MM.1S (cell line): ENCODE results near the gene PHPT1.

ENCODE experiments used
- DNase-seq: peaks from one replicate; pipeline ENCODE4 v3.0.0-alpha.2; 2015
- H2AFZ ChIP-seq: fragments of 300-600 bp; sonication (generic); 2 replicates; pipeline ENCODE4 v1.6.0; 2016; ENCODE audit warnings: antibody characterized with exemption, low read length
- H3F3A ChIP-seq: fragments of 300-600 bp; sonication (generic); 2 replicates; pipeline ENCODE4 v1.6.1; 2016; ENCODE audit warnings: mild to moderate bottlenecking, antibody characterized with exemption, low read length, moderate library complexity, mixed read lengths; ENCODE audit not compliant: insufficient read depth
- H3K27ac ChIP-seq: fragments of 300-600 bp; sonication (generic); 2 replicates; pipeline ENCODE4 v1.5.1; 2016; ENCODE audit warnings: mild to moderate bottlenecking, low read length
- H3K27me3 ChIP-seq: fragments of 300-600 bp; sonication (generic); replicated peaks from 2 replicates; pipeline ENCODE4 v1.6.0; 2016; ENCODE audit warnings: low read length; ENCODE audit not compliant: insufficient read depth
- H3K36me3 ChIP-seq: fragments of 300-600 bp; sonication (generic); replicated peaks from 2 replicates; pipeline ENCODE4 v1.6.1; 2016; ENCODE audit warnings: mild to moderate bottlenecking, low read length, mixed read lengths; ENCODE audit not compliant: insufficient read depth
- H3K4me1 ChIP-seq: fragments of 300-600 bp; sonication (generic); 2 replicates; pipeline ENCODE4 v1.6.1; 2016; ENCODE audit warnings: low read length, mixed read lengths
- H3K4me2 ChIP-seq: fragments of 300-600 bp; sonication (generic); 2 replicates; pipeline ENCODE4 v1.6.0; 2016; ENCODE audit warnings: low read depth, low read length
- H3K4me3 ChIP-seq: fragments of 300-600 bp; sonication (generic); 2 replicates; pipeline ENCODE4 v1.5.1; 2016; ENCODE audit warnings: low read length, mixed read lengths
- H3K79me2 ChIP-seq: fragments of 300-600 bp; sonication (generic); 2 replicates; pipeline ENCODE4 v1.6.1; 2016; ENCODE audit warnings: mixed run types, low read length, mixed read lengths
- H3K9ac ChIP-seq: fragments of 300-600 bp; sonication (generic); 2 replicates; pipeline ENCODE4 v1.6.1; 2016; ENCODE audit warnings: low read length, mixed read lengths
- H3K9me2 ChIP-seq: fragments of 300-600 bp; sonication (generic); replicated peaks from 2 replicates; pipeline ENCODE4 v1.6.1; 2016; ENCODE audit warnings: mild to moderate bottlenecking, low read length, mixed read lengths; ENCODE audit not compliant: insufficient read depth
- H3K9me3 ChIP-seq: fragments of 300-600 bp; sonication (generic); replicated peaks from 2 replicates; pipeline ENCODE4 v1.6.1; 2016; ENCODE audit warnings: mild to moderate bottlenecking, low read length, mixed read lengths; ENCODE audit not compliant: insufficient read depth
- H4K20me1 ChIP-seq: fragments of 300-600 bp; sonication (generic); 2 replicates; pipeline ENCODE4 v1.6.1; 2016; ENCODE audit warnings: mild to moderate bottlenecking, low read length, moderate library complexity, mixed read lengths; ENCODE audit not compliant: insufficient read depth
- EZH2 ChIP-seq: fragments of 300-600 bp; sonication (generic); optimal IDR thresholded peaks from 2 replicates; pipeline ENCODE3; 2017; ENCODE audit warnings: low read depth, mild to moderate bottlenecking, antibody characterized with exemption, low read length, mixed read lengths
- EZH2phosphoT487 ChIP-seq: fragments of 300-600 bp; sonication (generic); IDR thresholded peaks from 2 replicates; pipeline ENCODE4 v1.6.1; 2018; ENCODE audit warnings: antibody characterized with exemption, low read length
- TF ChIP-seq, protein P1 (sequence below): fragments of 300-600 bp; sonication (generic); IDR thresholded peaks from 2 replicates; pipeline ENCODE4 v1.5.1; 2016; ENCODE audit warnings: antibody characterized with exemption, low read length, mixed read lengths

PHPT1 gene

DNA sequence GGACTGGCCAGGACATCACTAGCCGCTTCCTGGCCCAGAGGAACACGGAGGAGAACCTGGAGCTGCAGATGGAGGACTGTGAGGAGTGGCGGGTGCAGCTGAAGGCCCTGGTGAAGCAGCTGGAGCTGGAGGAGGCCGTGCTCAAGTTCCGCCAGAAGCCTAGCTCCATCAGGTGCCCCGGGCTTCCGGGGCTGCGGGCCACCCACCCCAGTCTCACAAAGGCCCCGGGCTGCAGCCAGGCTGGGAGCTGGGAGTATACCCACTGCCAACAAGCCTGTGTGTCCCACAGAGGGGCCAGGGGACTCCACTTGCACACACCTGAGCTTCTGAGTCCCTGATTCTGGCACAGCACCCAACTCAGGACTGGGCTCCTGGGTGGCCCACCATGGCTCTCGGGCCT, 43.1 kb upstream of the PHPT1 start:
- Histone ChIP-seq H3K9ac (no peak overlapping the region), H4K20me1 (no peaks in the 10 kb centered on the region), H3K9me3 (no peaks in the 10 kb centered on the region), H3K4me2 (no peak overlapping the region), H3K4me1 (peaks cover 21% of the 10 kb centered on the region; the same call in 1 of the 2 replicates), H3K9me2 (no peaks in the 10 kb centered on the region), H3K79me2 (peaks cover 43% of the 10 kb centered on the region), H3F3A (peaks cover 8% of the 10 kb centered on the region; the same call in 1 of the 2 replicates), H3K36me3 (no peaks in the 10 kb centered on the region), H3K4me3 (no peak overlapping the region), H3K27ac (no peak overlapping the region), H2AFZ (no peak overlapping the region), H3K27me3 (no peaks in the 10 kb centered on the region)
- DNase-seq = no peak
- TF ChIP-seq EZH2phosphoT487 (no peak), EZH2 (no peak)
- TF ChIP-seq, protein P1, sequence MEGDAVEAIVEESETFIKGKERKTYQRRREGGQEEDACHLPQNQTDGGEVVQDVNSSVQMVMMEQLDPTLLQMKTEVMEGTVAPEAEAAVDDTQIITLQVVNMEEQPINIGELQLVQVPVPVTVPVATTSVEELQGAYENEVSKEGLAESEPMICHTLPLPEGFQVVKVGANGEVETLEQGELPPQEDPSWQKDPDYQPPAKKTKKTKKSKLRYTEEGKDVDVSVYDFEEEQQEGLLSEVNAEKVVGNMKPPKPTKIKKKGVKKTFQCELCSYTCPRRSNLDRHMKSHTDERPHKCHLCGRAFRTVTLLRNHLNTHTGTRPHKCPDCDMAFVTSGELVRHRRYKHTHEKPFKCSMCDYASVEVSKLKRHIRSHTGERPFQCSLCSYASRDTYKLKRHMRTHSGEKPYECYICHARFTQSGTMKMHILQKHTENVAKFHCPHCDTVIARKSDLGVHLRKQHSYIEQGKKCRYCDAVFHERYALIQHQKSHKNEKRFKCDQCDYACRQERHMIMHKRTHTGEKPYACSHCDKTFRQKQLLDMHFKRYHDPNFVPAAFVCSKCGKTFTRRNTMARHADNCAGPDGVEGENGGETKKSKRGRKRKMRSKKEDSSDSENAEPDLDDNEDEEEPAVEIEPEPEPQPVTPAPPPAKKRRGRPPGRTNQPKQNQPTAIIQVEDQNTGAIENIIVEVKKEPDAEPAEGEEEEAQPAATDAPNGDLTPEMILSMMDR = no peak

DNA sequence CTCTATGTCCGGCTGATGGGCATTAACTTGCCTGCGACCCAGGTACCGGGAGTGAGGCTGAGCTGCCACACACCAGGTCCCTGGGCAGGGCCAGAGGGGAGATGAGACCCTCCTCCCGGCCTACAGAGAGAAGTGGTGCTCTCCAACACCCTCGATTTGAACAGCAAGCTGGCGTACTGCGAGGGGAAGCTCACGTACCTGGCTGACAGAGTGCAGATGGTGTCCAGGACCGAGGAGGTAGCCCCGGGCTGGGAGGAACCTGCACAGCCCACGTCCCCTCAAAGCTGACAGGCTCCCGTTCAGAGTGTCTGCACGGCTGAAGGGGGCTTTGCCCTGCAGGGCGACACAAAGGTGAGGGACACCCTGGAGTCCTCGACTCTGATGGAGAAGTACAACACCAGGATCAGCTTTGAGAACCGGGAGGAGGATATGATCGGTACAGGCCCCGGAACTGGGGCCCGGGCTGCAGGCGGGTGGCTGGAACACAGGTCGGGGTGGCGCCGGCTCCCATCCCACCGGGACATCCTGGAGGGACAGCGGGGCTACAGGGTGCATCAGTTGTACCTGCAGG, 42.5 kb upstream of the PHPT1 start:
- H3K4me3 ChIP-seq = peak overlapping the region; percentile 88
- H3K4me1 ChIP-seq = peaks cover 21% of the 10 kb centered on the region; the same call in 1 of the 2 replicates
- TF ChIP-seq EZH2 = no peak
- TF ChIP-seq EZH2phosphoT487 = no peak
- TF ChIP-seq, protein P1 = no peak
- peaks cover 49% of the 10 kb centered on the region for H3K79me2 ChIP-seq
- 0 out of 2 replicates have a peak overlapping the region, but pooled peaks have one; percentile 65 for H3K27ac ChIP-seq
- H3K4me2 ChIP-seq = peak overlapping the region; percentile 95
- no peaks in the 10 kb centered on the region for H3K36me3 ChIP-seq
- H3K9ac ChIP-seq = peak overlapping the region; percentile 88
- H3F3A ChIP-seq = peaks cover 3% of the 10 kb centered on the region; the same call in 1 of the 2 replicates
- H2AFZ ChIP-seq = peak overlapping the region; percentile 92
- no peaks in the 10 kb centered on the region for H3K9me2 ChIP-seq
- no peaks in the 10 kb centered on the region for H3K27me3 ChIP-seq
- DNase-seq = no peak
- no peaks in the 10 kb centered on the region for H3K9me3 ChIP-seq
- H4K20me1 ChIP-seq = no peaks in the 10 kb centered on the region

DNA sequence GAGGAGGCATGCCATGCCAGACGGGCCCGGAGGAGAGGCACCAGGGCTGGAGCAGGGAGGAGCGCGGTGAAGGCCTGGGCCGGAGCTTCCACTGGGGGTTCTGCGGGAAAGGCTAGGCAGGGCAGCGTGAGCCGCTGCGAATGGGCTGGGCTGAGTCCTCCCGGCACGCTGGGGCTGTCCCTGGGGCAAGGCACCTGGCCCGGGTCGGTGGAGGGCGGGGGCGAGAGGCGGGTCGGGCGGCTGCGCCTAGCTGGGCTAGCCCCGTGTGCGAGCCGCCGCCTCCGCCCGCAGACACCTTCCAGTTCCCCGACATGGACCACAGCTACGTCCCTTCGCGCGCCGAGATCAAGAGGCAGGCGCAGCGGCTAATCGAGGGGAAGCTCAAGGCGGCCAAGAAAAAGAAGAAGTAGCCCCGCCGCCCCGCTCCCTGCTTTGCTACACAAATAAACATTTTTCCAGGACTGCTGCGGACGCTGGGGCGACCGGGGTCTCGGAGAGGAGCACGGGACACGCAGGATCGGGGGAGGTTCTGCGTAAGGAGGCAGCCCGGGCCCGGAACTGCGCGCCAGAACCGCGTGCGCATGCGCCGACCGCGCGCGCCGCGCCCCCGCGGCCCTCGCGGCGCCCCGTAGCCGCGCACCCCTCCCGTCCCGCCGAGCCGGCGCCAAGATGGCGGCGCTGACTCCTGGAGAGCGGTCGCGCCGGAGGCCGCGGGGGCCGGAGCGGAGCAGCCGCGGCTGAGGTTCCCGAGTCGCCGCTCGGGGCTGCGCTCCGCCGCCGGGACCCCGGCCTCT, 41.7 kb upstream of the PHPT1 start, which contains the start of gene RABL6:
Gene RABL6, plus strand, starts transcription at position 668 of the 794 bp plus-strand sequence. CDS start 249 bp downstream, outside the sequence.
- peaks cover 54% of the 10 kb centered on the region for H3K79me2 ChIP-seq

More for the DNA sequence above, 41.7 kb upstream of the PHPT1 start, which contains the start of gene RABL6:
- Histone ChIP-seq H3K4me1 (peaks cover 21% of the 10 kb centered on the region; the same call in 1 of the 2 replicates), H3K4me2 (peak within 1 kb of the TSS; percentile 95), H3K9me2 (no peaks in the 10 kb centered on the region), H3K4me3 (peak within 1 kb of the TSS; percentile 90), H3K27me3 (no peaks in the 10 kb centered on the region), H4K20me1 (no peaks in the 10 kb centered on the region), H2AFZ (peak within 1 kb of the TSS; percentile 92), H3K9ac (peak within 1 kb of the TSS; percentile 88), H3K36me3 (no peaks in the 10 kb centered on the region), H3K27ac (peak within 1 kb of the TSS; percentile 65; the same call in 1 of the 2 replicates), H3F3A (peaks cover 3% of the 10 kb centered on the region; the same call in 1 of the 2 replicates), H3K9me3 (no peaks in the 10 kb centered on the region)
- peak; percentile 78 for DNase-seq
- TF ChIP-seq, protein P1 = no peak
- TF ChIP-seq EZH2phosphoT487 (no peak), EZH2 (no peak)
